ENCODE measurements around the gene NHP2. TPM values are rescaled to one million over a fixed set of nuclear protein-coding genes. Genes with fewer than 3 reads are reported as not detected.
A peak's percentile ranks its signal among the peaks of the same experiment; 100 is the strongest.

The NHP2 gene
- polyA plus RNA-seq, 4 donors, result 46.5 to 243 (median 80.3) TPM

DNA sequence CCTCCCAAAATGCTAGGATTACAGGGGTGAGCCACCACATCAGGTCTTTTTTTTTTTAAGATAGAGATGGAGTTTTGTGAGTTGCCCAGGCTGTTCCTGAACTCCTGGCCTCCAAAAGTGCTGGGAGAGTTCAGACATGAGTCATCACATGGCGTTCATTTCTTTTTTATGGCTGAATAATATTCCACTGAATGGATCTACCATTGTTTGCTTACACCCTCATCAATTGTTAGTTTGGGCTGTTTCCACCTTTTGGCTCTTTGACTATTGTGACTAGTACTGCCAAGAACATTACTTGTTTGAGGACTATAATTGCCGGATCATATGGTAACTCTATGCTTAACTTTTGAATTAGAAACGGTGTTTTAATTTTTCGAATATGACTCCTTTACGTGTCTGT, 41.1 kb downstream of the NHP2 start:
- FAIRE-seq (no peak), DNase-seq (no peak)
- peaks cover 0 to 46% (median 18%) of the 10 kb centered on the region in 3 donors for H3K27me3 ChIP-seq (ENCODE audit: control insufficient read depth in 3 of 3, insufficient read depth in 3 of 3, low read length in 3 of 3)
- H3K9me3 ChIP-seq (ENCODE audit: control insufficient read depth in 2 of 2, insufficient read depth in 1 of 2, low read depth in 1 of 2, low read length in 1 of 2), result no peaks in the 10 kb centered on the region
- no peak overlapping the region for H3K27ac ChIP-seq (ENCODE audit: low read depth in 1 of 3, low read length in 2 of 3)
- H3K36me3 ChIP-seq (ENCODE audit: control insufficient read depth in 3 of 3, insufficient read depth in 2 of 3, low read depth in 1 of 3, low read length in 3 of 3), result no peaks in the 10 kb centered on the region
- H3K4me1 ChIP-seq (ENCODE audit: control insufficient read depth in 3 of 3, insufficient read depth in 2 of 3, low read depth in 1 of 3, low read length in 2 of 3), result no peaks in the 10 kb centered on the region
- 75 to 82% (median 78%) methylated on average over 5 of the region's 5 CpGs for WGBS, 3 donors
- H3K4me3 ChIP-seq (ENCODE audit: low read depth in 1 of 3, low read length in 3 of 3), result no peak overlapping the region

DNA sequence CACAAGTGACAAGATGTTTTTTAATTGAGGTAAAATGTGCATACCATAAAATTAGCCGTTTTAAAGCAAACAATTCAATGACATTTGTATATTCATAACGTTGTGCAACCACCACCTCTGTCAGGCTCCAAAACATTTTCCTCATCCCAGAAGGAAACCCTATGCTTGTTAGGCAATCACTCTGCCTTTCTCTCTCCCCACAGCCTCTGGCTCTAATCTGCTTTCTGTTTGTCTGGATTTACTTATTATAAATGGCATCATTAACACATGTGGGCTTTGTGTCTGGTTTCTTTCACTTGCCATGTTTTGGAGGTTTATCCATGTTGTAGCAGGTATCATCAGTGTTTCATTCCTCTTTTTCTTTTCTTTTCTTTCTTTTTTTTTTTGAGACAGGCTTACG, 41.8 kb downstream of the NHP2 start:
- FAIRE-seq, result no peak
- DNase-seq, result no peak
- Histone ChIP-seq H3K27ac (ENCODE audit: low read depth in 1 of 3, low read length in 2 of 3) (no peak overlapping the region), H3K4me1 (ENCODE audit: control insufficient read depth in 3 of 3, insufficient read depth in 2 of 3, low read depth in 1 of 3, low read length in 2 of 3) (no peaks in the 10 kb centered on the region), H3K4me3 (ENCODE audit: low read depth in 1 of 3, low read length in 3 of 3) (no peak overlapping the region), H3K36me3 (ENCODE audit: control insufficient read depth in 3 of 3, insufficient read depth in 2 of 3, low read depth in 1 of 3, low read length in 3 of 3) (no peaks in the 10 kb centered on the region), H3K27me3 (ENCODE audit: control insufficient read depth in 3 of 3, insufficient read depth in 3 of 3, low read length in 3 of 3) (peaks cover 0 to 41% (median 18%) of the 10 kb centered on the region in 3 donors), H3K9me3 (ENCODE audit: control insufficient read depth in 2 of 2, insufficient read depth in 1 of 2, low read depth in 1 of 2, low read length in 1 of 2) (no peaks in the 10 kb centered on the region)
- WGBS, 3 donors, result 36 to 54% (median 42%) methylated on average over 3 of the region's 3 CpGs

DNA sequence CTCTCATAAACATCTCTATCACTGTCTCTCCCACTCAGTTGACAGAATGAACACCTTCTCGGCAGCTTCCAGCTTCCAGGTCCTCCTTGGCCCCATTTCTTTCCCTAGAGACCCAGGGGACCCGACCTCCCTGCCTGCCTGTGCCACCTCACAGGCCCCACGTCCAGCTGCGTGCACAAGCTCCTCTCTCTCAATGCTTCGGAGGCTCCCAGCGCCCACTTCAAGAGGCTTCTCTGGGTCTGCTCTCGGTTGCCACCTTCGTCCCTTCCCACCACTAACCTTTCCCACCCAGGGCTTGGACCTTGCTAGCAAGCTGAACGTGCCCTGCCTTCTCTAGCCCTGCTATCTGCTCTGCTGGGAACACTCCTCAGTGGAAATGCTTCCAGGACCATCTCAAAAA, 43.2 kb downstream of the NHP2 start:
- FAIRE-seq (no peak), DNase-seq (no peak)
- Histone ChIP-seq H3K9me3 (ENCODE audit: control insufficient read depth in 2 of 2, insufficient read depth in 1 of 2, low read depth in 1 of 2, low read length in 1 of 2) (no peaks in the 10 kb centered on the region), H3K4me3 (ENCODE audit: low read depth in 1 of 3, low read length in 3 of 3) (no peak overlapping the region), H3K27me3 (ENCODE audit: control insufficient read depth in 3 of 3, insufficient read depth in 3 of 3, low read length in 3 of 3) (peaks cover 0 to 29% (median 14%) of the 10 kb centered on the region in 3 donors), H3K36me3 (ENCODE audit: control insufficient read depth in 3 of 3, insufficient read depth in 2 of 3, low read depth in 1 of 3, low read length in 3 of 3) (no peaks in the 10 kb centered on the region), H3K4me1 (ENCODE audit: control insufficient read depth in 3 of 3, insufficient read depth in 2 of 3, low read depth in 1 of 3, low read length in 2 of 3) (no peaks in the 10 kb centered on the region), H3K27ac (ENCODE audit: low read depth in 1 of 3, low read length in 2 of 3) (no peak overlapping the region)
- WGBS, 3 donors, result 83 to 89% (median 86%) methylated on average over 9 of the region's 9 CpGs

DNA sequence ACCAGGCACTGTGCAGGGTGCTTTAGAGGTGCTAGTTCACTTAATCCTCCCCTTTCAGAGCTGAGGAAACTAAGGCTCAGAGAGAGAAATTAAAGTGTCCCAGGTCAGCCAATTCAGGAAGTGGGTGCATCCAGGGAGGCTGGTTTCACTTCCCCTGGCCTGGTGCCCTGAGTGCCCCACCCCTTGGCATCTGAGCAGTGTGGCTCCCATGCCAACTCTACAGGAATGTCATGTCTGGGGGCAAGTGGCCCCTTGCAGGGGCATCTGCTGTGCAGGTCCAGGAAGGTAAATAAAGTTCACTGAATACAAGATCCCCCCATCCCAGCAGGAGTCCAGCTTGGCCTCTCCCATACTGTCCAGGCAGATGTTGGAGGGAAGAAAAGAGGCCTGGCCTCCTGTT, 44.7 kb downstream of the NHP2 start:
- FAIRE-seq, result no peak
- DNase-seq, result peak in 1 of 2 donors; percentile 54

DNA sequence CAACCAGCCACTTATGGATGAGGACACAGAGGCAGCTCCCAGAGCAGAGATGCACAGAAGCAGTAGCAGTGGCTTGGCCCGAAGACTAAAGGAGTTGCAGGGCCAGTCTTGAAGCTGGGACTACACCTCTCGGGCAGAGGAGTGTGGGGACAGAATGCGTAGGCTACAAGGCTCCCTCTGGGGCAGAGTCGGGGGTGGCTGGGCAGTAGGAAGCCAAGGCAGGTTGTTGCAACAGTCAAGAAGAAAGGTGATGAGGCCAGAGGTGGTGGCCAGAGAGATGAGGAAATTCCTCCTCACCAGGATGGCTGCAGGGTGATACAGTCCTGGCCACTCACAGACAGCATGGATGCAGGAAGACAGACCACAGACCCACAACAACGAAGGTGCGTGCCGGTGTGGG, 45.2 kb downstream of the NHP2 start:
- Histone ChIP-seq H3K27me3 (ENCODE audit: control insufficient read depth in 3 of 3, insufficient read depth in 3 of 3, low read length in 3 of 3) (peaks cover 0 to 10% (median 0%) of the 10 kb centered on the region in 3 donors), H3K4me3 (ENCODE audit: low read depth in 1 of 3, low read length in 3 of 3) (no peak overlapping the region), H3K36me3 (ENCODE audit: control insufficient read depth in 3 of 3, insufficient read depth in 2 of 3, low read depth in 1 of 3, low read length in 3 of 3) (no peaks in the 10 kb centered on the region), H3K9me3 (ENCODE audit: control insufficient read depth in 2 of 2, insufficient read depth in 1 of 2, low read depth in 1 of 2, low read length in 1 of 2) (no peaks in the 10 kb centered on the region), H3K27ac (ENCODE audit: low read depth in 1 of 3, low read length in 2 of 3) (no peak overlapping the region), H3K4me1 (ENCODE audit: control insufficient read depth in 3 of 3, insufficient read depth in 2 of 3, low read depth in 1 of 3, low read length in 2 of 3) (no peaks in the 10 kb centered on the region)
- no peak for FAIRE-seq
- no peak for DNase-seq
- 76 to 87% (median 84%) methylated on average over 7 of the region's 7 CpGs for WGBS, 3 donors

More for the DNA sequence above, 44.7 kb downstream of the NHP2 start:
- Histone ChIP-seq H3K27me3 (ENCODE audit: control insufficient read depth in 3 of 3, insufficient read depth in 3 of 3, low read length in 3 of 3) (peaks cover 0 to 13% (median 2%) of the 10 kb centered on the region in 3 donors), H3K4me3 (ENCODE audit: low read depth in 1 of 3, low read length in 3 of 3) (no peak overlapping the region), H3K9me3 (ENCODE audit: control insufficient read depth in 2 of 2, insufficient read depth in 1 of 2, low read depth in 1 of 2, low read length in 1 of 2) (no peaks in the 10 kb centered on the region), H3K36me3 (ENCODE audit: control insufficient read depth in 3 of 3, insufficient read depth in 2 of 3, low read depth in 1 of 3, low read length in 3 of 3) (no peaks in the 10 kb centered on the region), H3K4me1 (ENCODE audit: control insufficient read depth in 3 of 3, insufficient read depth in 2 of 3, low read depth in 1 of 3, low read length in 2 of 3) (no peaks in the 10 kb centered on the region), H3K27ac (ENCODE audit: low read depth in 1 of 3, low read length in 2 of 3) (no peak overlapping the region)

DNA sequence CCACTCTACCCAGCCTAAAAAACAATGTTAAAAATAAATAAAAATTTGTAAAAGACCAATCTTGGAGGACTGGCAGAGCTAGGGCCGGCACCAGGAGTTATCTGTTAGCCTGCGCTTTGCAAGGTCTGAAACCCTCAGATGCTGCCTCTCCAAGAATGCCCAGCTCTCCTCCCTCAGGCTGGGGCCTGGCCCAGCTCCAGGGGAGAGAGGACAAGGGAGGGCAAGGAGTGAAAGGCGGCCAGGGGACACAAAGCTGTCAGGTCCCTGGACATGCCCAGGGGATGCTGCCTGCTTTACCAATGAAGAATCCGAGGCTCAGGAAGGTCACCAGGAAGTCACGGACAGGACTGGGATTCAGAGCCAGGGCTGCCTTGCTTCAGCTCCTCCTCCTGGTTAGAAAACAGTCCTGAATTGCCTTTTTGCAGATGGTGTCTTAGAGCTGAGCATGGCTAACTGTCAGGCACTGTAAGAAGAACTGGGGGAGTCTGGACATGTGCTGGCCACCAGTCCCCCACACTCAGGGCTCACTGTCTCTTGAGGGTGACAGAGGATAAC, 45.9 kb downstream of the NHP2 start:
- Histone ChIP-seq H3K36me3 (ENCODE audit: control insufficient read depth in 3 of 3, insufficient read depth in 2 of 3, low read depth in 1 of 3, low read length in 3 of 3) (no peaks in the 10 kb centered on the region), H3K4me3 (ENCODE audit: low read depth in 1 of 3, low read length in 3 of 3) (no peak overlapping the region), H3K9me3 (ENCODE audit: control insufficient read depth in 2 of 2, insufficient read depth in 1 of 2, low read depth in 1 of 2, low read length in 1 of 2) (no peaks in the 10 kb centered on the region), H3K27ac (ENCODE audit: low read depth in 1 of 3, low read length in 2 of 3) (no peak overlapping the region), H3K4me1 (ENCODE audit: control insufficient read depth in 3 of 3, insufficient read depth in 2 of 3, low read depth in 1 of 3, low read length in 2 of 3) (no peaks in the 10 kb centered on the region), H3K27me3 (ENCODE audit: control insufficient read depth in 3 of 3, insufficient read depth in 3 of 3, low read length in 3 of 3) (peaks cover 0 to 7% (median 0%) of the 10 kb centered on the region in 3 donors)
- 67 to 74% (median 72%) methylated on average over 5 of the region's 5 CpGs for WGBS, 3 donors
- DNase-seq (no peak), FAIRE-seq (no peak)

DNA sequence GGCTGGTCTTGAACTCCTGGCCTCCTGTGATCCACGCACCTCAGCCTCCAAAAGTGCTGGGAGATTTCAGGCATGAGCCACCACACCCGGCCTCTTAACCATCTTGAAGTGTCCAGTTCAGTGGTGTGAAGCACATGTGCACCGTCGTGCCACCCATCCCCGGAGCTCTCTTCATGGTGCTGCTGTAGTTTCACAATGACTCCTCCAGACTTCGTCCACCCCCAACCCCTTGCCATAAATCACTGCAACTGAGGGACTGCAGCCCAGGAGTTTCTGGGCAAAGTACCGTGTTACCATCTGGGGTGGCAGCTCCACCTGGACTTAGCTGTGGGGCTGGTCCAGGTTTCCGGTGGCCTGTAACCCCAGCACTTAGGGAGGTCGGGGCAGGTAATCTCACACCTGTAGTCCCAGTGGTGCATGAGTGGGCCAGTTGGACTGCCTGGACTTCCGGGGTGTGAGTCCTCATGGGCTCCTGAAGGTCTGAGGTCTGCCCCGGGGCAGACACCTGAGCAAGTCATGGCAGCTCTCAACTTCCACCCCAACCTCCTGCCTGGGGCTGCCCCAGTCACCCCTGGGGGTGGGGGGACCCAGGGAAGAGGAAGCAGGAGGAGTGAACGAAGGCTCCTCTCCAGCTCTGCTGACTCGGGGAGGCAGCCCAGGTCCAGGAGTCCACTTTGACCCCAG, 47.0 kb downstream of the NHP2 start:
- no peaks in the 10 kb centered on the region for H3K27me3 ChIP-seq (ENCODE audit: control insufficient read depth in 3 of 3, insufficient read depth in 3 of 3, low read length in 3 of 3)
- no peaks in the 10 kb centered on the region for H3K36me3 ChIP-seq (ENCODE audit: control insufficient read depth in 3 of 3, insufficient read depth in 2 of 3, low read depth in 1 of 3, low read length in 3 of 3)
- H3K4me3 ChIP-seq (ENCODE audit: low read depth in 1 of 3, low read length in 3 of 3), result no peak overlapping the region
- no peaks in the 10 kb centered on the region for H3K9me3 ChIP-seq (ENCODE audit: control insufficient read depth in 2 of 2, insufficient read depth in 1 of 2, low read depth in 1 of 2, low read length in 1 of 2)
- no peak overlapping the region for H3K27ac ChIP-seq (ENCODE audit: low read depth in 1 of 3, low read length in 2 of 3)
- FAIRE-seq, result no peak
- H3K4me1 ChIP-seq (ENCODE audit: control insufficient read depth in 3 of 3, insufficient read depth in 2 of 3, low read depth in 1 of 3, low read length in 2 of 3), result no peaks in the 10 kb centered on the region
- WGBS, 3 donors, result 42 to 66% (median 50%) methylated on average over 12 to 13 of the region's 13 CpGs
- no peak for DNase-seq

DNA sequence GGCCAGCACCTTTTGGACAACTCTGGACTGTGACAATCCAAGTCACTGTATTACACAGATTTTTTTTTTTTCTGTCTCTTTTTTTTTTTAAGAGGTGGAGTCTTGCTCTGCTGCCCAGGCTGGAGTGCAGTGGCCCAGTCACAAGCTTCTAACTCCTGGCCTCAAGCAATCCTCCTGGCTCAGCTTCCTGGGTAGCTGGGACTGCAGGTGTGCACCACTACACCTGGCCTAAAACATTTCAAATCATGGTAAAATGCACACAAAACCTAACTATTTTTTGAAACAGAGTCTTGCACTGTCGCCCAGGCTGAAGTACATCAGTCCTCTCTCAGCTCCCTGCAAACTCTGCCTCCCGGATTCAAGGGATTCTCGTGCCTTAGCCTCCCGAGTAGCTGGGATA, 47.6 kb downstream of the NHP2 start:
- no peak overlapping the region for H3K27ac ChIP-seq (ENCODE audit: low read depth in 1 of 3, low read length in 2 of 3)
- no peak for FAIRE-seq

DNA sequence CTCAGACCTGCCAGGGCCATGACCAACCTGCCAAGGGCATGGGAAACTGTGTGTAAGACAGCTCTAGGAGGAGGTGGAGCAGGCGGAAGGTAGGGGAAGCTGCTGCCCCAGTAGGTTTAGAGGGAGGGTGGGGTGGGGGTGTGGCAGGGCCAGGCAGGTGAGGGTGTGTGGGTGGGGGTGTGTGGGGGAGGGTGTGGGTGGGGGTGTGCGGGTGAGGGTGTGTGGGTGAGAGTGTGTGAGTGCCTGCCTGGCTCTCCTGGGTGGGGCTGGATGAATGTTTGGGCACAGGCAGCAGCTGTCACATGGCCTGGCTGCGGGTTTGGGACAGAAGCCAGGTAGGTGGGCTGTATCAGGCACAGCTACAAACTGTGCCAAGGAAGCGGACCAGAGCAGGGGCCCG, 49.2 kb downstream of the NHP2 start:
- H3K9me3 ChIP-seq (ENCODE audit: control insufficient read depth in 2 of 2, insufficient read depth in 1 of 2, low read depth in 1 of 2, low read length in 1 of 2), result no peaks in the 10 kb centered on the region
- no peaks in the 10 kb centered on the region for H3K36me3 ChIP-seq (ENCODE audit: control insufficient read depth in 3 of 3, insufficient read depth in 2 of 3, low read depth in 1 of 3, low read length in 3 of 3)
- H3K4me1 ChIP-seq (ENCODE audit: control insufficient read depth in 3 of 3, insufficient read depth in 2 of 3, low read depth in 1 of 3, low read length in 2 of 3), result no peaks in the 10 kb centered on the region
- no peak overlapping the region for H3K4me3 ChIP-seq (ENCODE audit: low read depth in 1 of 3, low read length in 3 of 3)
- WGBS, 3 donors, result 7 to 45% (median 16%) methylated on average over 4 to 5 of the region's 5 CpGs
- DNase-seq, result peak in 1 of 2 donors; percentile 33
- H3K27ac ChIP-seq (ENCODE audit: low read depth in 1 of 3, low read length in 2 of 3), result no peak overlapping the region
- no peak for FAIRE-seq
- H3K27me3 ChIP-seq (ENCODE audit: control insufficient read depth in 3 of 3, insufficient read depth in 3 of 3, low read length in 3 of 3), result no peaks in the 10 kb centered on the region

More for the DNA sequence above, 47.6 kb downstream of the NHP2 start:
- H3K27me3 ChIP-seq (ENCODE audit: control insufficient read depth in 3 of 3, insufficient read depth in 3 of 3, low read length in 3 of 3), result no peaks in the 10 kb centered on the region
- H3K9me3 ChIP-seq (ENCODE audit: control insufficient read depth in 2 of 2, insufficient read depth in 1 of 2, low read depth in 1 of 2, low read length in 1 of 2), result no peaks in the 10 kb centered on the region
- no peak for DNase-seq
- WGBS, 3 donors, result 66 to 68% (median 67%) methylated on average over 4 of the region's 4 CpGs
- no peak overlapping the region for H3K4me3 ChIP-seq (ENCODE audit: low read depth in 1 of 3, low read length in 3 of 3)
- no peaks in the 10 kb centered on the region for H3K4me1 ChIP-seq (ENCODE audit: control insufficient read depth in 3 of 3, insufficient read depth in 2 of 3, low read depth in 1 of 3, low read length in 2 of 3)
- no peaks in the 10 kb centered on the region for H3K36me3 ChIP-seq (ENCODE audit: control insufficient read depth in 3 of 3, insufficient read depth in 2 of 3, low read depth in 1 of 3, low read length in 3 of 3)

All from small intestine (tissue), 7 donors.